ENCODE measurements around the gene HLA-DRB1. TPM values are rescaled to one million over a fixed set of nuclear protein-coding genes. Genes with fewer than 3 reads are reported as not detected.
"Not testable (repeated sequence)": the region's sequence is repeated elsewhere in the genome, so short reads cannot be mapped to it uniquely, and the experiment has no call there.

The HLA-DRB1 gene
- total RNA-seq, 1 donor from 2014 or later, result 0.93 TPM

- H3K27ac ChIP-seq (ENCODE audit: low read depth, low read length), result no peak overlapping the region
- no peak for TF ChIP-seq EZH2 (IDR thresholded peaks at IDR 0.05; ENCODE audit: insufficient read depth, low read length)
- TF ChIP-seq CTCF (IDR thresholded peaks at IDR 0.05; ENCODE audit: insufficient read depth, low read depth, low read length), result no peak
- H3K4me3 ChIP-seq (ENCODE audit: insufficient read depth, low read depth, low read length), result no peak overlapping the region
- DNase-seq (ENCODE audit: low read depth) (no peak), FAIRE-seq (no peak)
- no peak overlapping the region for H3K27ac Mint-ChIP-seq (ENCODE audit: unreplicated experiment)
- H3K9me3 ChIP-seq (ENCODE audit: insufficient read depth, low read depth, low read length), result no peaks in the 10 kb centered on the region
- no peak overlapping the region for H3K4me3 Mint-ChIP-seq (ENCODE audit: unreplicated experiment)
- H3K27me3 ChIP-seq (ENCODE audit: insufficient read depth, low read length), result no peaks in the 10 kb centered on the region
- H3K4me2 ChIP-seq (ENCODE audit: low read length), result no peak overlapping the region
- no peak overlapping the region for H3K9ac ChIP-seq (ENCODE audit: low read length)
- H3K9me3 Mint-ChIP-seq (ENCODE audit: unreplicated experiment), result peaks cover 2% of the 10 kb centered on the region
- no peaks in the 10 kb centered on the region for H3K36me3 ChIP-seq (ENCODE audit: insufficient read depth, low read length)
- H3K4me1 ChIP-seq (ENCODE audit: insufficient read depth, low read length), result no peaks in the 10 kb centered on the region
- H3K4me1 Mint-ChIP-seq (ENCODE audit: low read depth, unreplicated experiment), result peaks cover 2% of the 10 kb centered on the region
- no peaks in the 10 kb centered on the region for H3K79me2 ChIP-seq (ENCODE audit: insufficient read depth, low read length)
- peaks cover 3% of the 10 kb centered on the region for H3K27me3 Mint-ChIP-seq (ENCODE audit: low read depth, unreplicated experiment)
- H2AFZ ChIP-seq (ENCODE audit: low read depth, low read length), result no peak overlapping the region
- H3K36me3 Mint-ChIP-seq (ENCODE audit: low read depth, unreplicated experiment), result peaks cover 4% of the 10 kb centered on the region
- H4K20me1 ChIP-seq (ENCODE audit: insufficient read depth, low read length), result no peaks in the 10 kb centered on the region
Measured at GRCh38 chr6:32602383-32602782, 12.7 kb upstream of the HLA-DRB1 start.

- H3K27ac ChIP-seq (ENCODE audit: low read depth, low read length), result no peak overlapping the region
- no peak overlapping the region for H3K4me3 ChIP-seq (ENCODE audit: insufficient read depth, low read depth, low read length)
- no peaks in the 10 kb centered on the region for H3K27me3 ChIP-seq (ENCODE audit: insufficient read depth, low read length)
- H3K4me1 Mint-ChIP-seq (ENCODE audit: low read depth, unreplicated experiment), result peaks cover 2% of the 10 kb centered on the region
- H3K9me3 Mint-ChIP-seq (ENCODE audit: unreplicated experiment), result peaks cover 2% of the 10 kb centered on the region
- H3K4me2 ChIP-seq (ENCODE audit: low read length), result no peak overlapping the region
- no peaks in the 10 kb centered on the region for H3K27me3 Mint-ChIP-seq (ENCODE audit: low read depth, unreplicated experiment)
- H2AFZ ChIP-seq (ENCODE audit: low read depth, low read length), result no peak overlapping the region
- DNase-seq (ENCODE audit: low read depth), result no peak
- TF ChIP-seq EZH2 (IDR thresholded peaks at IDR 0.05; ENCODE audit: insufficient read depth, low read length) (no peak), CTCF (IDR thresholded peaks at IDR 0.05; ENCODE audit: insufficient read depth, low read depth, low read length) (no peak)
- H3K9ac ChIP-seq (ENCODE audit: low read length), result no peak overlapping the region
- no peaks in the 10 kb centered on the region for H3K9me3 ChIP-seq (ENCODE audit: insufficient read depth, low read depth, low read length)
- H3K79me2 ChIP-seq (ENCODE audit: insufficient read depth, low read length), result no peaks in the 10 kb centered on the region
- FAIRE-seq, result no peak
- H4K20me1 ChIP-seq (ENCODE audit: insufficient read depth, low read length), result no peaks in the 10 kb centered on the region
- no peak overlapping the region for H3K27ac Mint-ChIP-seq (ENCODE audit: unreplicated experiment)
- H3K36me3 ChIP-seq (ENCODE audit: insufficient read depth, low read length), result no peaks in the 10 kb centered on the region
- peaks cover 4% of the 10 kb centered on the region for H3K36me3 Mint-ChIP-seq (ENCODE audit: low read depth, unreplicated experiment)
- no peaks in the 10 kb centered on the region for H3K4me1 ChIP-seq (ENCODE audit: insufficient read depth, low read length)
- H3K4me3 Mint-ChIP-seq (ENCODE audit: unreplicated experiment), result no peak overlapping the region
Measured at GRCh38 chr6:32597024-32597423, 7.4 kb upstream of the HLA-DRB1 start.

GRCh38 chr6:32590713-32591112, 1.1 kb upstream of the HLA-DRB1 start:
- H2AFZ ChIP-seq (ENCODE audit: low read depth, low read length); H4K20me1 ChIP-seq (ENCODE audit: insufficient read depth, low read length); H3K27me3 ChIP-seq (ENCODE audit: insufficient read depth, low read length); H3K4me1 ChIP-seq (ENCODE audit: insufficient read depth, low read length); H3K4me2 ChIP-seq (ENCODE audit: low read length); H3K4me3 ChIP-seq (ENCODE audit: insufficient read depth, low read depth, low read length); DNase-seq (ENCODE audit: low read depth); H3K9me3 Mint-ChIP-seq (ENCODE audit: unreplicated experiment); H3K27ac ChIP-seq (ENCODE audit: low read depth, low read length); H3K4me3 Mint-ChIP-seq (ENCODE audit: unreplicated experiment); H3K79me2 ChIP-seq (ENCODE audit: insufficient read depth, low read length); H3K36me3 Mint-ChIP-seq (ENCODE audit: low read depth, unreplicated experiment); H3K4me1 Mint-ChIP-seq (ENCODE audit: low read depth, unreplicated experiment); H3K9me3 ChIP-seq (ENCODE audit: insufficient read depth, low read depth, low read length); FAIRE-seq; H3K27ac Mint-ChIP-seq (ENCODE audit: unreplicated experiment); H3K36me3 ChIP-seq (ENCODE audit: insufficient read depth, low read length); H3K9ac ChIP-seq (ENCODE audit: low read length): not testable (repeated sequence)
- H3K27me3 Mint-ChIP-seq (ENCODE audit: low read depth, unreplicated experiment), result peaks cover 12% of the 10 kb centered on the region

All from astrocyte (in vitro differentiated cells and primary cell).